IPS DF 4.7 (cell line): ENCODE measurements around the gene ANO2.

Experiments used
- DNase-seq: peaks from one replicate; pipeline ENCODE4 v3.0.0-alpha.2; 2013; ENCODE audit warnings: low spot score; ENCODE audit errors: extremely low read depth

ANO2 gene

GRCh38 chr12:5733916-5734315 lies 211.1 kb downstream of the ANO2 start:
- no peak for DNase-seq

- no peak for DNase-seq
These were observed 211.8 kb downstream of the ANO2 start for GRCh38 chr12:5733136-5733755.

DNA sequence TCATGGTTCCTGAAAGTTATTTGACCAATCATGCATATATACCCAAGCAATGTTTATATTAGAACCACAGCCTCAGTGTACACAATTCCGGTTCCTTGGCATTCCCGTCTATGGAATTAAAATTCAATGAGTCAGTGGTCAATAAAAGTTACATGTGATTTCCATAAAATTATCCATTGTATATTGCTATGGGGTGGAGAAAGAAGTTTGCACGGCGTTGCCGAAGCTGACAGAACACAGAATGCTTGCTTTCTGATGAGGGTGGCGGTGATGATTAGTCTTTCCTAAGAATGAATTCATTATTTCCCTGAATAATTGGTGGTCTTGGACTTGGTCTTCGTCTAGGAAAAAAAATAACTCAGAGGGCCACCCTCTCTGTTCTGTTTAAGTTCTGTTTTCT lies 214.1 kb downstream of the ANO2 start:
- DNase-seq, result no peak

DNA sequence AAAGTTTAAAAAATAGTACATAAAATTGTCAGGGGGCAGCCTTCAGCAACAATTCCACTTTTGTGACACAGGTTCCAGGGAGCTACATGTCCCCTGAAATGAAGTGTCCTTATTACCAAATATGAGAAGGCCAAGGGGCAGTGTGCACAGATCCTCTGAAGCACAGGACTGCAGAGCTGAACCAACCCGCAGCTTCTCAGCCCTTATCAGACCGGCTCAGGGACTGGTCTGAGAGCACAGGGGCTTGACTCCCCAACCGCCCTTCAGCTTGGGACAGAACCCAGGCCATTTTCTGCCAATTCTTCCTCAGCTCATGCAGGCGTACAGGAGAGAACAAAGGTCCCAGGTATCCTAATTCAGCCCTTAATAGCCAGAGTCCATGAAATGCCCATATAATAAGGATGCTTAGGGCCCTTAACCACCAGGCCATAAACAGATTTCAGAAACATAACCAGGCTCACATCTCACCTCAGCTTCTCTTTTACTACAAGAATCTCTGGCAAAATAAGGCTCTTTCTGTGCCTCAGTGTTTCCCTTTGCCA lies 221.3 kb downstream of the ANO2 start:
- no peak for DNase-seq

GRCh38 chr12:5723071-5723470 lies 222.0 kb downstream of the ANO2 start:
- DNase-seq, result no peak

DNA sequence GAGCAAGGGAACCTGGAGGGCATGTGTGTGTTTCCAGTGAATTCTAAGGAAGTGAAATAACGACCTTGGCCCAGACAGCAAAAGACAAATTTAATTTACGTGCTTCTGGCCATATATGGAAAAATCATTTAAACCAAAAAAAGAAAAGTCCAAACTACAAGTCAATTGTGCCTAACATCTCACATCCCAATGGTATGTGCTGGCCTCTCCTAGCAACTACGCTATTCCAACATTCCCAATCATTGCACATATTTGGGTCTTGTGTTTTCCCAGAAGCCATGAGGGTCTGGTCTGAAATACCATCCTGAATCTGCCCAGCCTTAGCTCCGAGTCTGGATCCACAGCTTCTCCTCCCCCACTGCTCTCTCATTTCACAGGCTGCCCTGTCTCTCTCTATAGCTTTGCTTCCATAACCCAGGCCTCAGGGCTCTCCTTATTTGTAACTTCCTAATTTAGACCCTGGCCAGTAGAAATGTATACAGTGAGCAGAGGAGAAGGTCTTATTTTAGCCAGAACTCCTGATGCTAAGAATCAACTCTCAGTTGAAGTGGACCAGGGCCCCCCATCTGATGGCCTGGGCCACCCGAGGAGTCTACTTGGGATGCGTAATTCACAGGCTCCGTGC lies 224.6 kb downstream of the ANO2 start:
- DNase-seq, result no peak

DNA sequence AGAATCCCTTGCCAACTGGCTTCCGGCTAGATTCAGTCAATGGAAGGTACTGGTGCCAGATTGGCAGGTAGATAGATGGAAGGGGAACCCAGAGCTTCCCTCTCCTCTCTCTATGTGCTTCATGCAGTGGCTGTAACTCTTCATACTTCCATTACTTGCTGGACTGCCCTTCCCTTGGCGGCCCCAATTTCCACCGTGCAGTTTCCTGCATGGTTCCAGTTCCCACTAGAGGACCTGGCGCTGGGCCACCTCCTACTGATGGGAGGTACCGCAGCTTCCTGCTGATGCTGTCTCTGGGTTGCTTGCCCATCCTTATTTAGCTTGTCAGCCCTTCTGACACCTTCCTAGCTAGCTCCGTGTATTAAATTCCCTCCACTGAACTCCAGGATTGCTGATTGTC lies 226.4 kb downstream of the ANO2 start:
- DNase-seq, result no peak

DNA sequence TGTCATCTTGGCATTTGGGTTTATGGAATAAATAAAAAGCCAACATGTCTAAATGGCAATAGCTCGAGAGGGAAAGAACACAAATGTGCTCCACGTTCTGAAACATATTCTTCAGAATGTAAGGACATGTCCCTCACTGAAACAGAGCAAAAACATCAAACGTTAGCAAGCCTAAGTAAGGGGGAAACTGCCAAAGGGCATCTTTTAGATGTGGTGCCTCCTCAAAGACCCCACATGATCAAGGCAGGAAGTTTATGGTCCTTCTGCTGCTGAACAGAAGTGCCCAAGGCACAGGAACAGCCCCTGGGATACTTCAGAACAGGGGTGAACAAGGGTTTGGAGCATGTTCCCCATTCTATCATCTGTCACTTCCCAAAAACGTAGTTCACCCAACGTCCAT lies 227.0 kb downstream of the ANO2 start:
- DNase-seq, result no peak

DNA sequence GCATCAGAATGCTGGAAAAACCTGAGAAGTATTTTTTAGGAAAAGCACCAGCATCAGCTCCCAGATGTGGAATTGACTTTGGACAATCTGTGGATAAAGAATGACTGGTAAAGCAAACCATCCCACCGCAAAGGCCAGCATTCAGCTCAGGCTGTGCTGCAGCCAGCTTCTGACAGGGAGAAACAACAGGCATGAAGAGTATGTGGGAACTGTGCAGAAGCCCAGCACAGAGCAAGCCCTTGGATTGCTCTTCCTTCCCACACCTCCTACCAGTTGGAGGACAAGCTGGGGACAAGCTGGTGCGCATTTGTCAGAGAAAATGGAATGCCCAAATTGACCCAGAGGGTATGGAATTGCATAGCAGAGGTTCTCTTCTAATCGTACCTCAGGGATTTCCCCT lies 228.1 kb downstream of the ANO2 start:
- DNase-seq, result no peak

GRCh38 chr12:5716201-5716600 lies 228.9 kb downstream of the ANO2 start:
- no peak for DNase-seq

DNA sequence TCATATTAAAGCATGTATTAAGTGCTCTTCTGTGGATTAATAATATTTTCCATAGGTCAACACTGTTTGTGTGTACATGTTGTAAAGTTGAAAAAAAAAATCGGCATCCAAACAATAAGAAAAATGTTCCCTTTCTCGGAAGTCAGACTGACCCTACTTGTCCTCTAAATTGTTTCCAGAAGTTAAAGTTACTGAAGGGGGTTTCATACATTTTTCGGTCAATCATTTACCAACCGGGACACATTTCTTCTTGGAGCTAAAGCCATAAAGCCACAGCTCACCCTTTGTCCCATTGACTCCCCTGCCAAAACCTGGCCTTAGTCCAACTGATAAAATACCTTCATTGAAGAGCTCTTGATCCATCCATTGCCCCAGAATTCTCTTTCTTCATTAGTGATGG lies 230.0 kb downstream of the ANO2 start:
- DNase-seq, result no peak

DNA sequence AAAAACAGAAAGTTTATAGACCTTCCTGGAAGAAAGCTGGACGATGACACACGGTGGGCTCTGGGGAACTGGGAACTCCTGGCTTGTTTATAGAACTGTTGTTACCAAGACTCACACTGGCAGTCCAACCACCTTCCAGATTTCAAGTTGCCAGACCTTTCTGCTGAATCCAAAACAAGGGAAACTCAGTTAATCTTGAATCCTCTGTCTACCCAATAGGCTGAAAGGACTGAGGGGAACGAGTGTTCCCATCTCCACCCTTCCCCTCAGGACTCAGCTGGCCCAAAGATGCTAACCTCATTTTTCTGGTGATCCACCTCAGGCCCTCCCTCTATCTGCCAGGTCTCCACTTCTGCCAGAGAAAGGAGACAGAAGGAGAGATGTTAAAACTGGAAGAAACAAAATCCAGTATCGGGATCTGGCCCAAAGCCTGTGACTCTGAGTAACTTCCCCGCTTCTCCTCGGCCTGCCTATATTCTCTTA lies 231.4 kb downstream of the ANO2 start:
- no peak for DNase-seq

DNA sequence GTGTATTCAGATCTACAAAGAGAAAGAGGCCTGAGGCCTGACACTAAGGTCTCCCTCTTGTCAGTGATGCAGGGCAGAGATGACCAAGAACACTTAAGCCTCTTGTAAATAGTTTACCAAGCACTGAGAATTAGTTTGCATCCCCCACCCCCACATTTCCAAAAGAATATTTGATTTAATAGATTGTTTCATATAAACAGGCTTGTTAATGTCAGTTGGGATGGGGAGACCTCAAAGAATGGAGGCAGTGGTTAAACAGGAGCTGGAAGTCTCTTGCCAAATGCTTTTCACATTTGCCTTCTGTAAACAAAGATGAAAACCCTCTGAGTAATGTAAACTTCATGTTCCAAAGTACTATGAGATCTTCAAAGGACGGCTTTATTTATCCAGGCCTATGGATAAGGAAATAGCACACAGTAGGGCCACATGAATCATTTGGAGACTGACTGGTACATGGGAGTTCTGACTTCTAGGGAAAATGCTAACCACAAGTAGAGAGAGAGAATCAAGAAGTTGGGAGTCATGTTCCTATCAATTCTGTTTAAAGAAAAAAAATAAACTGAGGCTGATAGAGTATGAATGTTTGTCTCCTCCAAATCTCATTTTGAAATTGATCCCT lies 234.7 kb downstream of the ANO2 start:
- DNase-seq, result no peak

- no peak for DNase-seq
These were observed 236.7 kb downstream of the ANO2 start for GRCh38 chr12:5708371-5708770.

DNA sequence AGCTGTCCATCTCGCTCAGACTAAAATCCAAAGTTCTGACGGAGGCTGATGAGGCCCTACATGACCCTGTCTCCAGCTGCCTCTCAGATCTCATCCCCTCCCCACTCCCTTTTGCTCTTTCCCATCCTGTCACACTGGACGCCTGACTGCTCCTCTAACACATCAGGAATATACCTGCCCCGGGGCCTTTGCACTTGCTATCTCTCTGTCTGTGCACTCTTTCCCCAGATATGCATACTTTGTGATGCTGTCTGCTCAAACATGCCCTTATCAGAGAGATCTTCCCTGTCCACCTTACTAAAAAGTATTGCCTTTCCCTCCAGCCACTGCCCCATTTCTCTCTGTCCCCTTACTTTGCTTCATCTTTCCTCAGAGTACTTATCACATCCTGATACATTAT lies 238.8 kb downstream of the ANO2 start:
- DNase-seq, result no peak

- no peak for DNase-seq
These were observed 239.3 kb downstream of the ANO2 start for GRCh38 chr12:5705791-5706190.

DNA sequence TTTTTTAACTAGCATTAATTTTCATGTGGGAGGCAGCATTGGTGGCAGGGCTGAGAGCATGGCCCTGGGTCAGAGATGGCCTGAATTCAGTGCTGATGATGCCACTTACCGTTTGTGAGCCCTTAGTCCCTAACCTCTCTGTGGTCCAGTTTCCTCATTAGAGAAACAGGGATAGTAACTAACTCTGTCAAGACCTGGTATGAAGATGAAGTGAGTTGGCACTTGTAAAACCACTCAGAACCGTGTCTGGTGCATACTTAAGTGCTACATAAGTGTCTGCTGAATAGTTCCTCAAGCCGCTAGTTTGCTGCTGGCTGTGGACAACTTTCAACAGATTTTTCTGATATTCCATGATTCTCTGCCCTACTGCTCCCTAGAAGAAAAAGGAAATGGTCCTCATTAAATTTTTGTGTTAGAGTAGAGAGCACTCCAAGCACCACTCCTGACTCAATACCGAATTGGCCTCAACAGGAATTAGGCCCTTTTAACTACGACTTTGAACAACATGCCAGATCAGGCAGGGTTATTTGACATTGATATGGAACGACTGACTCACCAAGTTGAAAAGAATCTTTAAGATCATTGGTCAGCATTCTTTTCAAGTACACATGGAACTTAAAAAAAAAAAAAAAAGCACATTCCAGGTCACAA lies 250.2 kb downstream of the ANO2 start:
- DNase-seq, result no peak

- DNase-seq, result no peak
These were observed 252.2 kb downstream of the ANO2 start for GRCh38 chr12:5692850-5693249.

GRCh38 chr12:5691943-5692342 lies 253.1 kb downstream of the ANO2 start:
- no peak for DNase-seq

GRCh38 chr12:5690240-5690639 lies 254.8 kb downstream of the ANO2 start:
- no peak for DNase-seq

DNA sequence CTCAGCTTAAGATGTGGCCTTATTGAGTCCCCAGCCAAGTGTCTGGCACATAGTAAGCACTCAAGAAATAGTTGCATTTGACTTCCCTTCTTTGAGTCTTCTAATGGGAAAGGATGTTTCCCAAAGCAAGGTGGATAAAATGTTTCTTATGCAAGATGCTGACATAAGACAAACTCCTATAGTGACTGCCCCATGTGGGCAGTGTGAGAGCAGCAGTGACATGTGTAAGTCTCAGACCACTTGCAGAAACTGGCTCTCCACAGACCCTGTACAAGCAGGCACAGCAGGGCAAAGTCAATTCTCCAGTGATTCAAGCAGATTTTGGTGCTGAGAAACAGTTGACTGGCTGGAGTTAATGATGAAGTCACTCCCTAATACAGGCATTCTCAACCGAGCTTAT lies 255.3 kb downstream of the ANO2 start:
- no peak for DNase-seq

DNA sequence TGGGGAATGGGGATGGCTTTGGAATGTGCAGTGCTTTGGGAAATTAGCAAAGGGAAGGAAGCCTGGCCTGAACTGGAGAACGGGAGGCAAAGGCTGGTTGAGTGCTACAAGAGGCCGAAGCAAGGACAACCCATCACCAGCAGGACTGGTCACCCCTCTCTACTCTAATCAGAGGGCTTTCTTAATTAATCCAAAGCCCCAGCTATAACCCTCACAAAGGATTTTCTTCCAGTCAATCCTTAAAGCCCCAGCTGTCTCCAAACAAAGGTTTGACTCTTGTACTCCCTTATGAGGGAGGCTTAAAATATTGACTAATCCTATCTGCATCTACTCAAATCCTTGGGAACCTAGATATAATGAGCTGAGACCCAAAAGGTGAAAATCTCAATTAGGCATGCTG lies 256.8 kb downstream of the ANO2 start:
- DNase-seq, result no peak
